Transverse colon (tissue), 4 donors: ENCODE measurements around the gene SUPT5H. TPM values are rescaled to one million over a fixed set of nuclear protein-coding genes. Genes with fewer than 3 reads are reported as not detected.

Experiments
- DNase-seq: peaks from one replicate; pipeline ENCODE4 v3.0.0-alpha.2; 2019
- H3K27ac ChIP-seq, 4 donors: fragments of 200-600 bp; sonication (generic); 2 replicates each; pipeline ENCODE4 v1.5.1; 2016 to 2018; ENCODE audit warnings: inconsistent platforms in 4 of 4
- H3K27me3 ChIP-seq: fragments of 200-600 bp; sonication (generic); 2 replicates; pipeline ENCODE4 v1.5.1; 2017; ENCODE audit warnings: inconsistent platforms
- H3K36me3 ChIP-seq, 4 donors: fragments of 200-600 bp; sonication (generic); 2 replicates each; pipeline ENCODE4 v1.5.1; 2017 to 2019; ENCODE audit warnings: inconsistent platforms in 4 of 4
- H3K4me1 ChIP-seq, 4 donors: fragments of 200-600 bp; sonication (generic); 2 replicates each; pipeline ENCODE4 v1.5.1; 2017 to 2020; ENCODE audit warnings: inconsistent platforms in 4 of 4
- H3K4me3 ChIP-seq, 4 donors: fragments of 200-600 bp; sonication (generic); 1 replicate in 1 of 4; 2 replicates in 3 of 4; pipeline versions ENCODE4 v1.5.1 to v1.6.1; 2017 to 2019; ENCODE audit warnings: inconsistent platforms in 4 of 4
- H3K9me3 ChIP-seq, 2 donors: fragments of 200-600 bp; sonication (generic); 2 replicates each; pipeline ENCODE4 v1.5.1; 2017 to 2019; ENCODE audit warnings: inconsistent platforms in 2 of 2
- EP300 ChIP-seq: sonication (generic); formaldehyde crosslinking; IDR thresholded peaks from one replicate; pipeline ENCODE4 v1.6.1; 2017; ENCODE audit warnings: antibody characterized with exemption, low read depth
- POLR2A ChIP-seq: fragments of 450-650 bp; IDR thresholded peaks from one replicate; pipeline ENCODE4 v1.6.1; 2016; ENCODE audit warnings: antibody characterized with exemption, mild to moderate bottlenecking, moderate library complexity
- POLR2AphosphoS5 ChIP-seq, 3 donors: sonication (generic); formaldehyde crosslinking; IDR thresholded peaks; one replicate each; pipeline ENCODE4 v1.6.1; 2016; ENCODE audit warnings: antibody characterized with exemption in 3 of 3
- WGBS, 2 donors: methylation state at CpG; one replicate each; pipeline ENCODE4 v1.1.5; 2018; ENCODE audit warnings: low coverage in 1 of 2; 5-methylcytosine and 5-hydroxymethylcytosine counted together
- in situ Hi-C, 4 donors: fragments of 200-750 bp; cut with MboI; loops; one replicate each; pipeline versions ENCODE4 v1.15.0 to v1.15.1; 2017; ENCODE audit warnings: low sequenced_read_pairs in 3 of 4, low pct_ligation_motif_present in 1 of 4, low pct_unique_long_range_greater_than_20kb in 1 of 4
- intact Hi-C: fragments of 100-400 bp; cut with DNase I; formaldehyde crosslinking; loops from one replicate; pipeline ENCODE4 v1.15.1; 2023; ENCODE audit warnings: low total_unique reads
- total RNA-seq, 4 donors: library from RNA; depleted of rRNA; stranded (reverse); fragments of >200 nt; gene quantifications; one replicate each; pipeline ENCODE4 v1.1.0, GENCODE V29; 2016
- TF ChIP-seq, protein P1 (sequence below), 5 experiments: fragments of 200-600 bp in 3 of 5; fragments of 450-650 bp in 2 of 5; sonication (generic) in 3 of 5; IDR thresholded peaks; 1 replicate in 2 of 5; 2 replicates in 3 of 5; pipeline ENCODE4 v1.5.1; 2016 to 2017; ENCODE audit warnings: antibody characterized with exemption in 5 of 5, inconsistent platforms in 3 of 5, mild to moderate bottlenecking in 2 of 5, moderate library complexity in 1 of 5

The SUPT5H gene
- total RNA-seq, 4 donors from 2014 or later, result 97.1 to 161 (median 125) TPM

DNA sequence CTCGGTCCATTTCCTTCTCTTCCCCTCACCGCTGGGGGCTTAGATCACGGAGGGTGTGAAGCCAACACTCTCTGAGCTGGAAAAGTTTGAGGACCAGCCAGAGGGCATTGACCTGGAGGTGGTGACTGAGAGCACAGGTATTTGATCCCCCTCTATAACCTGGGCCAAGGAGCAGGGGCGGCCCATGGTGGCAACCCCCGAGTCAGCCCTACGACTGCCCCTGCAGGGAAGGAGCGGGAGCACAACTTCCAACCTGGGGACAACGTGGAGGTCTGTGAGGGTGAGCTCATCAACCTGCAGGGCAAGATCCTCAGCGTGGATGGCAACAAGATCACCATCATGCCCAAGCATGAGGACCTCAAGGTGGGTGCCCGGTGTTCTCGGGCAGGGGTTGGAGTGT is 23.7 kb downstream of the SUPT5H start:
- Histone ChIP-seq H3K27ac (no peak overlapping the region), H3K9me3 (no peaks in the 10 kb centered on the region), H3K4me3 (no peak overlapping the region), H3K36me3 (peaks cover 0 to 88% (median 42%) of the 10 kb centered on the region in 4 donors), H3K27me3 (no peaks in the 10 kb centered on the region), H3K4me1 (no peaks in the 10 kb centered on the region)
- 92% methylated on average over 11 of the region's 11 CpGs; no CpG with 5 or more reads in 1 of the 2 donors for WGBS, 2 donors
- in situ Hi-C loops (no loop called here), intact Hi-C loops (no loop called here)
- DNase-seq, result no peak
- TF ChIP-seq, protein P1, sequence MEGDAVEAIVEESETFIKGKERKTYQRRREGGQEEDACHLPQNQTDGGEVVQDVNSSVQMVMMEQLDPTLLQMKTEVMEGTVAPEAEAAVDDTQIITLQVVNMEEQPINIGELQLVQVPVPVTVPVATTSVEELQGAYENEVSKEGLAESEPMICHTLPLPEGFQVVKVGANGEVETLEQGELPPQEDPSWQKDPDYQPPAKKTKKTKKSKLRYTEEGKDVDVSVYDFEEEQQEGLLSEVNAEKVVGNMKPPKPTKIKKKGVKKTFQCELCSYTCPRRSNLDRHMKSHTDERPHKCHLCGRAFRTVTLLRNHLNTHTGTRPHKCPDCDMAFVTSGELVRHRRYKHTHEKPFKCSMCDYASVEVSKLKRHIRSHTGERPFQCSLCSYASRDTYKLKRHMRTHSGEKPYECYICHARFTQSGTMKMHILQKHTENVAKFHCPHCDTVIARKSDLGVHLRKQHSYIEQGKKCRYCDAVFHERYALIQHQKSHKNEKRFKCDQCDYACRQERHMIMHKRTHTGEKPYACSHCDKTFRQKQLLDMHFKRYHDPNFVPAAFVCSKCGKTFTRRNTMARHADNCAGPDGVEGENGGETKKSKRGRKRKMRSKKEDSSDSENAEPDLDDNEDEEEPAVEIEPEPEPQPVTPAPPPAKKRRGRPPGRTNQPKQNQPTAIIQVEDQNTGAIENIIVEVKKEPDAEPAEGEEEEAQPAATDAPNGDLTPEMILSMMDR (IDR thresholded peaks at IDR 0.05), result no peak
- TF ChIP-seq POLR2A, result no peak
- TF ChIP-seq POLR2AphosphoS5 (IDR thresholded peaks at IDR 0.05), result no peak
- no peak for TF ChIP-seq EP300

GRCh38 chr19:39469567-39469966 is 24.2 kb downstream of the SUPT5H start:
- in situ Hi-C loops, result no loop called here
- H3K4me3 ChIP-seq, result no peak overlapping the region
- H3K4me1 ChIP-seq, result no peaks in the 10 kb centered on the region
- H3K27ac ChIP-seq, result no peak overlapping the region
- no peaks in the 10 kb centered on the region for H3K27me3 ChIP-seq
- DNase-seq, result no peak
- intact Hi-C loops, result no loop called here
- WGBS, 2 donors, result 81% methylated on average over 6 of the region's 6 CpGs; no CpG with 5 or more reads in 1 of the 2 donors
- TF ChIP-seq POLR2A (no peak), EP300 (no peak), POLR2AphosphoS5 (IDR thresholded peaks at IDR 0.05) (no peak)
- TF ChIP-seq, protein P1 (IDR thresholded peaks at IDR 0.05), result no peak
- no peaks in the 10 kb centered on the region for H3K9me3 ChIP-seq
- H3K36me3 ChIP-seq, result peaks cover 0 to 86% (median 39%) of the 10 kb centered on the region in 4 donors

- H3K27me3 ChIP-seq, result no peaks in the 10 kb centered on the region
- intact Hi-C loops, result loop anchor here (10.0 kb wide), 1 partner anchor 64 kb away; the partner anchor contains the start of gene EID2B
- peaks cover 0 to 76% (median 35%) of the 10 kb centered on the region in 4 donors for H3K36me3 ChIP-seq
- H3K9me3 ChIP-seq, result no peaks in the 10 kb centered on the region
- TF ChIP-seq, protein P1 (IDR thresholded peaks at IDR 0.05), result no peak
- TF ChIP-seq POLR2AphosphoS5 (IDR thresholded peaks at IDR 0.05) (no peak), POLR2A (no peak), EP300 (no peak)
- H3K4me3 ChIP-seq, result no peak overlapping the region
- WGBS, 2 donors, result 84 to 100% methylated on average over 1 to 7 of the region's 7 CpGs
- H3K4me1 ChIP-seq, result no peaks in the 10 kb centered on the region
- no peak overlapping the region for H3K27ac ChIP-seq
- no peak for DNase-seq
- in situ Hi-C loops, result no loop called here
These were observed 25.4 kb downstream of the SUPT5H start for GRCh38 chr19:39470724-39471339.

GRCh38 chr19:39471756-39472536 is 26.6 kb downstream of the SUPT5H start:
- no peaks in the 10 kb centered on the region for H3K27me3 ChIP-seq
- H3K27ac ChIP-seq, result no peak overlapping the region
- H3K9me3 ChIP-seq, result no peaks in the 10 kb centered on the region
- TF ChIP-seq POLR2A (no peak), EP300 (no peak), POLR2AphosphoS5 (IDR thresholded peaks at IDR 0.05) (no peak)
- TF ChIP-seq, protein P1 (IDR thresholded peaks at IDR 0.05), result no peak
- in situ Hi-C loops (no loop called here), intact Hi-C loops (loop anchor here (10.0 kb wide), 1 partner anchor 63 kb away; the partner anchor contains the start of gene EID2B)
- peaks cover 0 to 67% (median 33%) of the 10 kb centered on the region in 4 donors for H3K36me3 ChIP-seq
- 73 to 100% methylated on average over 2 to 8 of the region's 8 CpGs for WGBS, 2 donors
- DNase-seq, result no peak
- no peak overlapping the region for H3K4me3 ChIP-seq
- no peaks in the 10 kb centered on the region for H3K4me1 ChIP-seq
